K562 (cell line): Measurements from ENCODE around the gene BRD3.

Experiments used
- ESRRA ChIP-seq: fragments of 450-650 bp; IDR thresholded peaks from 2 replicates; pipeline ENCODE4 v1.6.1; 2014; ENCODE audit warnings: low read depth, mild to moderate bottlenecking, moderate library complexity, borderline replicate concordance
- FOXA1 ChIP-seq: fragments of 450-650 bp; IDR thresholded peaks from 2 replicates; pipeline ENCODE4 v1.6.1; 2016; ENCODE audit warnings: mild to moderate bottlenecking, borderline replicate concordance
- YY1 ChIP-seq, 3 experiments: IDR thresholded peaks; 2 replicates each; pipeline ENCODE4 v1.6.1; 2011; ENCODE audit warnings: low read length in 2 of 3, mild to moderate bottlenecking in 2 of 3, moderate library complexity in 2 of 3, borderline replicate concordance in 1 of 3, control low read depth in 1 of 3, low read depth in 1 of 3; ENCODE audit not compliant: insufficient read depth in 3 of 3, insufficient replicate concordance in 2 of 3, control insufficient read depth in 1 of 3, insufficient read length in 1 of 3; ENCODE audit errors: extremely low read depth in 1 of 3

DNA sequence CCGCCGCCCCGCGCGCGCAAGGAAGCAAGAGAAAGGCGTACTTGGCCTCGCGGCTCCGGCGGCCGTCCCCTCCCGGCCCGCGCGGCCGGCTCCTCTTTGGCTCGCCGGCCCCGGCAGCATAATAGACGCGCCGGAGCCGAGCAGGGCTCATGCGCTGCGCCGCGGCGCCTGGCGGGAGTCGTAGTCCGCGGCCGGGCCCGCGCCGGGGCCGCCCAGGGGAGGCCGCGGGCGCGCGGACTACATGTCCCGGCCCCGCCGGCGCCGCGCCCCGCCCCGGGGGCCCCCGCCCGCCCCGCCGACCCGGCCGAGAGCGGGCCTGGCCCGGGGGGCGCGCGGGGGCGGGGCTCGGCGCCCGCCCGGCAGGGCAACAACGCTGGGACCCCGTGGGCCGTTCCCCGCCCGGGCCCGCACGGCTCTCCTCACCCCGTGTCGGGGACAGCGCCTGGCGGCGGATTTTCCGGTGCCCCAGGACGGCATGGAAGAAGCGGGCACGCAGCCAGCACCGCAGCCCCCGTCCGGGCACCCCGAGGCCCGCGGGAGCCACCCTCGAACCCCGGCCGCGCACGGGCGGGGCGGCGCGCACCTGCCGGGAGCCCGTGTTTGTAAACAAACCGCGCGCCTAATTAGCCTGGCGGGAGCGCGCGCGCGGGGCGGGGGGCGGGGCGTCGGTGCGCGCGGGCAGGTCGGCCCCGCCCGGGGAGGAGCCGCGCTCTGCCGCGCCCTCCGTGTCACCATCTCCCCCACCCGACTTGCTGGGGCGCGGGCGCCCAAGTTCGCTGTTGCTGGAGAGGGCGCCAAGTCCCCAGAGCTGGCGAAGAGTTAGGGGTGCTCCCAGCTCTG, at the start of gene BRD3:
- no peak for TF ChIP-seq ESRRA
- TF ChIP-seq FOXA1: no peak
- peak in 1 of 3 experiments; percentile 61 for TF ChIP-seq YY1 (IDR thresholded peaks at IDR 0.05; ENCODE audit: borderline replicate concordance in 1 of 3, control insufficient read depth in 1 of 3, extremely low read depth in 1 of 3, insufficient read depth in 3 of 3, insufficient read length in 1 of 3, insufficient replicate concordance in 2 of 3, low read depth in 1 of 3, low read length in 2 of 3)
